AG04449 (cell line): Measurements from ENCODE around the gene TFPI.
"Not testable (repeated sequence)": the region's sequence is repeated elsewhere in the genome, so short reads cannot be mapped to it uniquely, and the experiment has no call there.

Source experiments
- CTCF ChIA-PET: fragments of 350-600 bp; formaldehyde crosslinking; extraction: SDS; loops from one replicate; lab custom pipeline; 2021; ENCODE audit warnings: antibody characterized with exemption; lab: Yijun Ruan, JAX
- POLR2A ChIA-PET: fragments of 400-600, 350-600 bp; formaldehyde crosslinking; extraction: SDS; loops from one replicate; lab custom pipeline; 2020; ENCODE audit warnings: antibody characterized with exemption, inconsistent platforms; lab: Yijun Ruan, JAX
- DNase-seq: peaks from one replicate; pipeline ENCODE4 v3.0.0-alpha.2; 2010; ENCODE audit warnings: low read depth, low spot score
- H3K4me3 ChIP-seq: 2 replicates; pipeline ENCODE4 v1.5.1; 2011; ENCODE audit warnings: low read depth, mild to moderate bottlenecking, control low read depth, low read length
- TF ChIP-seq, protein P1 (sequence below): IDR thresholded peaks from one replicate; pipeline ENCODE4 v1.5.1; 2011; ENCODE audit warnings: mild to moderate bottlenecking, moderate library complexity, low read length, control low read depth, inconsistent platforms; ENCODE audit not compliant: insufficient read depth; ENCODE audit errors: missing control alignments

TFPI gene

DNA sequence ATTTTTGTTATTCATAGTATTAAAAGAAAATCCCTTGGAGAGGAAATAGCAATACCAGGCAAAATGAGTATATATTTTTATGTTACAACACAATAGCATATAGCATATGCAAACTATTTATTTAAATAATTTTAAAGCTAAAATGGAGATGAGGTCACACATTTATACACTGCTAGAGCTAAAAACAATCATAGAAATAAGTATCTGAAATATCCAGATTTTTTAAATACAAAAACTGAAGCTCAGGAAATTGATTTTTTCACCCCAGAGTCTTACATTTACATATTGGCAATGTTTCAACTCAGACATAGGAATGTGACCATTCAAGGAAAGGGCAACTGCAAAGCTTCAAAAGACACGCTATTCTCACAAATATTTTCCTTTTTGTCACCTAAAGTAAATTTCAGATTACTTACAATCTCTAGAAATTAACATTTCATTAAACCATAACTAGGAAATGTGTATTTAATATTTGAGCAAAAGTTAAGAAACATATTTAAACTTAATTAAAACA lies 8.9 kb downstream of the TFPI start:
- no peak for DNase-seq
- TF ChIP-seq, protein P1, sequence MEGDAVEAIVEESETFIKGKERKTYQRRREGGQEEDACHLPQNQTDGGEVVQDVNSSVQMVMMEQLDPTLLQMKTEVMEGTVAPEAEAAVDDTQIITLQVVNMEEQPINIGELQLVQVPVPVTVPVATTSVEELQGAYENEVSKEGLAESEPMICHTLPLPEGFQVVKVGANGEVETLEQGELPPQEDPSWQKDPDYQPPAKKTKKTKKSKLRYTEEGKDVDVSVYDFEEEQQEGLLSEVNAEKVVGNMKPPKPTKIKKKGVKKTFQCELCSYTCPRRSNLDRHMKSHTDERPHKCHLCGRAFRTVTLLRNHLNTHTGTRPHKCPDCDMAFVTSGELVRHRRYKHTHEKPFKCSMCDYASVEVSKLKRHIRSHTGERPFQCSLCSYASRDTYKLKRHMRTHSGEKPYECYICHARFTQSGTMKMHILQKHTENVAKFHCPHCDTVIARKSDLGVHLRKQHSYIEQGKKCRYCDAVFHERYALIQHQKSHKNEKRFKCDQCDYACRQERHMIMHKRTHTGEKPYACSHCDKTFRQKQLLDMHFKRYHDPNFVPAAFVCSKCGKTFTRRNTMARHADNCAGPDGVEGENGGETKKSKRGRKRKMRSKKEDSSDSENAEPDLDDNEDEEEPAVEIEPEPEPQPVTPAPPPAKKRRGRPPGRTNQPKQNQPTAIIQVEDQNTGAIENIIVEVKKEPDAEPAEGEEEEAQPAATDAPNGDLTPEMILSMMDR: no peak
- POLR2A ChIA-PET: no interaction called here
- CTCF ChIA-PET: interaction anchor here (1.8 to 2.4 kb wide), 2 partner anchors 34 to 45 kb away, joined by 4 to 12 read pairs; no protein-coding TSS in a partner anchor
- H3K4me3 ChIP-seq: no peak overlapping the region

DNA sequence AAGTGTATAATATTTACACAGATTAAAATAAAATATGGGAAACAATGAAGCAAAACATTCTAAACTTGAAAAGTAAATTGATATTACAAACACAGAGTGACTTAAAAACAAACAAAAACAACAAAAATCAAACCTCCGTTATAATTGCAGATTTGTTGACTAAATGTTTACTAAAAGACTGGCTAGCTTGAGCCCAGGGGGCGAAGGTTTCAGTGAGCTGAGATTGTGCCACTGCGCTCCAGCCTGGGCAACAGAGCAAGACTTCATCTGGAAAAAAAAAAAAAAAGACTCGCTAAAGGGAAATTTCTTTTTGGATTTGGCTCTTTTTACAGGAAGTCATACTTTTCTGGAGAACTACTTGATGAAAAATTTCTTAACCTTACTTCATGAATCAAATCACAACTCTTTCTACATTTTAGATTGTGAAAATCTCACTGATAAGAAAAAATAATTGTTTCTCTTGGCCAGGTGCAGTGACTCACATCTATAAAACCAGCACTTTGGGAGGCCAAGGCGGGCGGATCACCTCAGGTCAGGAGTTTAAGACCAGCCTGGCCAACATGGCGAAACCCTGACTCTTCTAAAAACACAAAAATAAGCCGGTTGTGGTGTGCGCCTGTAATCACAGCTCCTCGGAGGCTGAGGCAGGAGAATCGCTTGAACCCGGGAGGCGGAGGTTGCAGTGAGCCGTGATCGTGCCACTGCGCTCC lies 9.7 kb downstream of the TFPI start:
- H3K4me3 ChIP-seq: no peak overlapping the region
- TF ChIP-seq, protein P1: no peak
- CTCF ChIA-PET: interaction anchor here (1.8 to 2.4 kb wide), 3 partner anchors 35 to 45 kb away, joined by 4 to 12 read pairs (median 8); no protein-coding TSS in a partner anchor
- POLR2A ChIA-PET: no interaction called here
- no peak for DNase-seq

DNA sequence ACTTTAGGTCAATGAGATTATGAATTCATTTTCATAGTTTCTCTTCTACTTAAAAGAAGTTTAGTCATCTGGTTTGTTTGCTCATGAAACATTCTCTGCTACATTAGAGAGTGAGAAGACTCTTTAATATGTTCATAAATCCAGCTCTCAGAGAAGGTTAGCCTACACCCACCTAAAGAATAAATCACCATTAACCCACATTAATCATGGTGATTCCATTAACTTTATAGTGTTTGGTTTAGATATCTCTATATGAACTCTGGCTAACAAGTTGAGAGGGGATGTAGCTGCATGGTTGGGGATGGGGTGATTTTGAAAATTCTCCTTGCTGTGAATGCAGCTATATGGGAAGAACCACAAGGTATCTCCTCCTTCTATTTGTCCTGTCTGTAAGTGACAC lies 10.7 kb downstream of the TFPI start:
- CTCF ChIA-PET: interaction anchor here (1.8 to 2.4 kb wide), 2 partner anchors 38 to 44 kb away, joined by 8 to 12 read pairs; no protein-coding TSS in a partner anchor
- no peak overlapping the region for H3K4me3 ChIP-seq
- POLR2A ChIA-PET: no interaction called here
- TF ChIP-seq, protein P1: no peak
- DNase-seq: no peak

DNA sequence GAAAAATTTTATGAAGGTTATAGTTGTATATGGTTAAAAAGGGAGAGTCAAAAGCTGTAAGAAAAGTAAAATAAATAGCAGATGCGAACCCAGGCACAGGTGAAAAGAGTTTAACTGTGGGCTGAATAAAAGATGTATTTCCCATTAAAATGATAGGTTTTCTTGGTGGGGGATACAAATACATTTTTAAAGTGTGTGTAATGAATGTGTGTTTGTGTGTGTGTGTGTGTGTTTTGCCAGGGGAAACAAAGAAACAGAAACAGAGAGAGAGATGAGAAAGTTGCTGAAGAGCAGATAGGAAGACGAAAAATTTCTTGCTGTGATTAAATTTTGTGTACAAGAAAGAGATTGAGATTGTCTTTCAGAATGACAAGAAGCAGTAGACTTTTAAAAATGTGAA lies 12.1 kb downstream of the TFPI start:
- no peak for DNase-seq
- ChIA-PET POLR2A (no interaction called here), CTCF (no interaction called here)
- no peak overlapping the region for H3K4me3 ChIP-seq
- TF ChIP-seq, protein P1: no peak

DNA sequence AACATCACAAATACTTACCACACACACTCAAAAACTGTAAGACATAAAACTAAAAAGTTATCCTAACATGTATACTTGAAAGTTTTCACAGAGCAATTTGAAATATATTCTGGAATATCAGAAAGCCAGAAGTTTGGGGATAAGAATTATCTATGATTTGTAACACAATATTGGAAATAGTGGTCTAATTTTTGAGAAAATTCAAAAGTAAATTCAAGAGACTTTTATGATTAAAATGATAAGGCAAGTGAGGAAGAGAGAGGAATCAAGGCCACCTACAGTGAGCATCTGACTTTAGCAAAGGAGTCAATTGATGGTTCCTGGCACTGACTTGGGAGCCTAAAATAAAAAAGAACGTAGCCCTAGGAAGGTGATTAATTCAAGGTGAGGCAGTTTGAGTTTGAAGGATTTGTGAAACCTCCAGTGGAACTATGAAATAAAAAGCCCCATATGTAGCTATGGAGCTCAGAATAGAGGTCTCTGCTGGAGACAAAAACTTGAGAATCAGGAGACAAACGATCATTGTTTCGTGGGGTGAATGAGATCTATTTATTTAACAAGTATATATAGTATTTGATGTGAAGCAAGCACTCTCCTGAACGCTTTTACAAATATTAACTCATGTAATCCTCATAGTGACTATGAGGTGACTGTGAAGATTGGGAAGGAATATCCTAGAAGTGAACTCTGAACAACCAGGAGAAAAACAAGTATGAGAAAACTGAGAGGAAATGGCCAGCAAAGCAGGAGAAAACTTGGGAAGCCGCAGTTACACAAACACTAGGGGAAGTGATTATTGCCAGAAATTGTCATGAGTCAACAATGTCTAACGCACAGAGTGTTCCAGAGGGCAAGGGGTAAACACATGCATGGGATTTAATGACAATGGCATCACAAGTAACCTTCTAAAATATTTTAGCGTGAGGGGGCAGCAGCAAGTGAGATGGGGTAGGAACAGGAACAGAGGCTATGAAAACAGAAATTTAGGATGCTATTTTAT lies 12.8 kb downstream of the TFPI start:
- POLR2A ChIA-PET: no interaction called here
- TF ChIP-seq, protein P1: no peak
- CTCF ChIA-PET: interaction anchor here (2.1 kb wide), 1 partner anchor 42 kb away, joined by 12 read pairs; no protein-coding TSS in a partner anchor
- peak; percentile 89 for DNase-seq
- no peak overlapping the region; the same call in 1 of the 2 replicates for H3K4me3 ChIP-seq

DNA sequence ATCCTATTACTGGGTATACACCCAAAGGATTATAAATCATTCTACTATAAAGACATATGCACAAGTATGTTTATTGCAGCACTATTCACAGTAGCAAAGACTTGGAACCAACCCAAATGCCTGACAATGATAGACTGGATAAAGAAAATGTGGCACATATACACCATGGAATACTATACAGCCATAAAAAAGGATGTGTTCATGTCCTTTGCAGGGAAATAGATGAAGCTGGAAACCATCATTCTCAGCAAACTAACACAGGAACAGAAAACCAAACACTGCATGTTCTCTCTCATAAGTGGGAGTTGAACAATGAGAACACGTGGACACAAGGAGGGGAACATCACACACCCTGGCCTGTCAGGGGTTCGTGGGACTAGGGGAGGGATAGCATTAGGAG lies 16.0 kb downstream of the TFPI start:
- POLR2A ChIA-PET, CTCF ChIA-PET, H3K4me3 ChIP-seq, DNase-seq: not testable (repeated sequence)

DNA sequence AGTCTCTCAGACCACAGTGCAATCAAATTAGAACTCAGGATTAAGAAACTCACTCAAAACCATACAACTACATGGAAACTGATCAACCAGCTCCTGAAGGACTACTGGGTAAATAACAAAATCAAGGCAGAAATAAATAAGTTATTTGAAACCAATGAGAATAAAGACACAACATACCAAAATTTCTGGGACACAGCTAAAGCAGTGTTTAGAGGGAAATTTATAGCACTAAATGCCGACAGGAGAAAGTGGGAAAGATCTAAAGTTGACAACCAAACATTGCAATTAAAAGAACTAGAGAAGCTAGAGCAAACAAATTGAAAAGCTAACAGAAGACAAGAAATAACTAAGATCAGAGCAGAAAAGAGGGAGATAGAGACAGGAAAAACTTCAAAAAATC lies 18.9 kb downstream of the TFPI start:
- POLR2A ChIA-PET: not testable (repeated sequence)
- CTCF ChIA-PET: interaction anchor here (1.0 to 1.6 kb wide), 3 partner anchors 35 to 46 kb away, joined by 3 read pairs; no protein-coding TSS in a partner anchor

More for the DNA sequence above, 18.9 kb downstream of the TFPI start:
- not testable (repeated sequence) for H3K4me3 ChIP-seq, DNase-seq
